ENCODE data around the gene FERD3L.

FERD3L gene

DNA sequence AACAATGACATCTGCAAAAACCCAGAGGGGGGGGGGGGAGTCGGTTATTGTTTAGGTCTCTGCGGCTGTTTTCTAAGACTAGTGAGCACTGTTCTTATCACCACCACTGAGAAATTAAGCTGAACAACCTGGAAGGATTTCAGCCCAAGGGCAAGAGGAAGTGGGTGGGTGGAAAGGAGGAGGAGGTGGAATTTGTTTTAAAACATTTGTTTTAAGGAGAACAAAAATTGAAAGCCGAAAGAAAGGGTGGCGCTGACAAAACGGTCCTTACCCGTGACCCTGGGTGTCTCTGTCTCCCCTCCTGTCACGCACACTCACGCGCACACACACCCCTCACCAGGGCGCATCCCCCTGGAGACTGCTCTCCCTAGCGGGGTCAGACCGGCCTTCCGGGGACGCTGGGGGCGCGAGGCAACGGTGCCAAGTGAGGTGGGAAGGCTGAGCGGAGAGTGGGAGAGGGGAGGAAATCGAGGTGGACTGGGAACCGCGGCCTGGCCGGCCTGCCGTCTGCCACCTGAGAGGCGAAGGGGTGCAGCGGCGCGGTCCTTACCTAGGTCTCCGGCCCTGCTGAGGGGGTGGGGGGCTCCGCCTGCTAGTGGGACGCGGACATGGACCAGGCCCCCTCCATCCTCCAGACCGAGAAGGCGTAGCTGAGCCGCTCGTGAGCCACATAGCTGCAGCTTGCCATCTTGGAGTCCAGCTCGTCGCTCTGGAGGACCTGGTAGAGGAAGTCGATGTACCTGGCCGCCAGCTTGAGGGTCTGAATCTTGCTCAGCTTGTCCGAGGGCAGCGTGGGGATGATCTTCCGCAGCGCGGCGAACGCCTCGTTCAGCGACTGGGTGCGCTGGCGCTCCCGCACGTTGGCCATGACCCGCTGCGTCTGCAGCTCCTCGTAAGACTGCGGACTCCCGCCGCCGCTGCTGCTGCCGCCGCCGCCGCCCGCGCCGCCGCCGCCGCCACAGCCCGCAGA lies 28.8 kb downstream of the FERD3L start:
- Mint-ChIP-seq H3K9me3 (no peaks in the 10 kb centered on the region), H3K4me3 (peak overlapping the region; percentile 90), H3K4me1 (peaks cover 69% of the 10 kb centered on the region), H3K27me3 (ENCODE audit: low read depth, poor library complexity) (peaks cover 85% of the 10 kb centered on the region), H3K27ac (no peak overlapping the region), H3K36me3 (ENCODE audit: low read depth) (peaks cover 10% of the 10 kb centered on the region)
- TF ChIP-seq, protein P1, sequence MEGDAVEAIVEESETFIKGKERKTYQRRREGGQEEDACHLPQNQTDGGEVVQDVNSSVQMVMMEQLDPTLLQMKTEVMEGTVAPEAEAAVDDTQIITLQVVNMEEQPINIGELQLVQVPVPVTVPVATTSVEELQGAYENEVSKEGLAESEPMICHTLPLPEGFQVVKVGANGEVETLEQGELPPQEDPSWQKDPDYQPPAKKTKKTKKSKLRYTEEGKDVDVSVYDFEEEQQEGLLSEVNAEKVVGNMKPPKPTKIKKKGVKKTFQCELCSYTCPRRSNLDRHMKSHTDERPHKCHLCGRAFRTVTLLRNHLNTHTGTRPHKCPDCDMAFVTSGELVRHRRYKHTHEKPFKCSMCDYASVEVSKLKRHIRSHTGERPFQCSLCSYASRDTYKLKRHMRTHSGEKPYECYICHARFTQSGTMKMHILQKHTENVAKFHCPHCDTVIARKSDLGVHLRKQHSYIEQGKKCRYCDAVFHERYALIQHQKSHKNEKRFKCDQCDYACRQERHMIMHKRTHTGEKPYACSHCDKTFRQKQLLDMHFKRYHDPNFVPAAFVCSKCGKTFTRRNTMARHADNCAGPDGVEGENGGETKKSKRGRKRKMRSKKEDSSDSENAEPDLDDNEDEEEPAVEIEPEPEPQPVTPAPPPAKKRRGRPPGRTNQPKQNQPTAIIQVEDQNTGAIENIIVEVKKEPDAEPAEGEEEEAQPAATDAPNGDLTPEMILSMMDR (IDR thresholded peaks at IDR 0.05): no peak
- DNase-seq: peak; percentile 42

- peaks cover 85% of the 10 kb centered on the region for H3K27me3 Mint-ChIP-seq (ENCODE audit: low read depth, poor library complexity)
- H3K36me3 Mint-ChIP-seq (ENCODE audit: low read depth): peaks cover 10% of the 10 kb centered on the region
- H3K27ac Mint-ChIP-seq: no peak overlapping the region
- no peak for DNase-seq
- H3K9me3 Mint-ChIP-seq: no peaks in the 10 kb centered on the region
- H3K4me3 Mint-ChIP-seq: peak overlapping the region; percentile 90
- peaks cover 70% of the 10 kb centered on the region for H3K4me1 Mint-ChIP-seq
- TF ChIP-seq, protein P1 (IDR thresholded peaks at IDR 0.05): no peak
Measured at GRCh38 chr7:19114551-19114855, 30.7 kb downstream of the FERD3L start.

GRCh38 chr7:19113855-19114550 lies 31.2 kb downstream of the FERD3L start:
- peak overlapping the region; percentile 90 for H3K4me3 Mint-ChIP-seq
- TF ChIP-seq, protein P1 (IDR thresholded peaks at IDR 0.05): no peak
- DNase-seq: no peak
- H3K27me3 Mint-ChIP-seq (ENCODE audit: low read depth, poor library complexity): peaks cover 85% of the 10 kb centered on the region
- no peaks in the 10 kb centered on the region for H3K9me3 Mint-ChIP-seq
- H3K4me1 Mint-ChIP-seq: peaks cover 70% of the 10 kb centered on the region
- no peak overlapping the region for H3K27ac Mint-ChIP-seq
- H3K36me3 Mint-ChIP-seq (ENCODE audit: low read depth): peaks cover 10% of the 10 kb centered on the region

DNA sequence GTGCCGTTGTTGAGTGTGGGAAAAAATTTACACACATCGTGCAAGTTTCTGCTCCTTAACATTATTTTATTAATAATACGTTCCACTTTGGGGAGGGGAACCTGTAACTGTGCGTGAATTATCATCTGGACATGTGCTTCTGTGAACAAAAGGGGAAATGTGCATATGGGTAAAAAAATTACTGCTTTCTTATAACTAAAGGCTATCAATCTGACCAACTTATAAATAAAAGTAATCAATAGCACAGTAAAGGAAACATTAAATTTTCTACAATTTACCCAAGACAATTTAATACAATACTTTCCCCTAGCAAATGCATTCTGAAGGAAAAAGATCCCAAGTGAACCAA lies 32.2 kb downstream of the FERD3L start:
- no peak for DNase-seq
- Mint-ChIP-seq H3K36me3 (ENCODE audit: low read depth) (peaks cover 10% of the 10 kb centered on the region), H3K4me3 (peak overlapping the region; percentile 90), H3K9me3 (no peaks in the 10 kb centered on the region), H3K4me1 (peaks cover 71% of the 10 kb centered on the region), H3K27ac (no peak overlapping the region), H3K27me3 (ENCODE audit: low read depth, poor library complexity) (peaks cover 85% of the 10 kb centered on the region)
- TF ChIP-seq, protein P1 (IDR thresholded peaks at IDR 0.05): no peak

GRCh38 chr7:19112274-19113001 lies 32.8 kb downstream of the FERD3L start:
- peak overlapping the region; percentile 90 for H3K4me3 Mint-ChIP-seq
- peaks cover 90% of the 10 kb centered on the region for H3K27me3 Mint-ChIP-seq (ENCODE audit: low read depth, poor library complexity)
- peaks cover 10% of the 10 kb centered on the region for H3K36me3 Mint-ChIP-seq (ENCODE audit: low read depth)
- TF ChIP-seq, protein P1 (IDR thresholded peaks at IDR 0.05): no peak
- H3K9me3 Mint-ChIP-seq: no peaks in the 10 kb centered on the region
- H3K27ac Mint-ChIP-seq: no peak overlapping the region
- peaks cover 76% of the 10 kb centered on the region for H3K4me1 Mint-ChIP-seq
- DNase-seq: peak; percentile 44
